ENCODE measurements around the gene OR52E1.

- TF ChIP-seq POLR2A (IDR thresholded peaks at IDR 0.05; ENCODE audit: low read depth, low read length), result no peak
- no peak for TF ChIP-seq SPI1 (IDR thresholded peaks at IDR 0.05; ENCODE audit: low read depth, low read length)
- no peak for TF ChIP-seq TAF1 (IDR thresholded peaks at IDR 0.05; ENCODE audit: low read depth, low read length)
- TF ChIP-seq POLR2AphosphoS5 (IDR thresholded peaks at IDR 0.05; ENCODE audit: low read depth, low read length), result no peak
- TF ChIP-seq PAX5 (IDR thresholded peaks at IDR 0.05; ENCODE audit: insufficient read depth, low read length, severe bottlenecking), result no peak
- no peak for TF ChIP-seq POU2F2 (IDR thresholded peaks at IDR 0.05; ENCODE audit: low read depth, low read length)
Measured at GRCh38 chr11:5092821-5093585, 23.6 kb downstream of the OR52E1 start.
